ENCODE measurements around the gene AFAP1L2. TPM values are rescaled to one million over a fixed set of nuclear protein-coding genes. Genes with fewer than 3 reads are reported as not detected.

The AFAP1L2 gene
- total RNA-seq, 3 donors from 2014 or later: 6.7 to 23.4 (median 11.6) TPM

DNA sequence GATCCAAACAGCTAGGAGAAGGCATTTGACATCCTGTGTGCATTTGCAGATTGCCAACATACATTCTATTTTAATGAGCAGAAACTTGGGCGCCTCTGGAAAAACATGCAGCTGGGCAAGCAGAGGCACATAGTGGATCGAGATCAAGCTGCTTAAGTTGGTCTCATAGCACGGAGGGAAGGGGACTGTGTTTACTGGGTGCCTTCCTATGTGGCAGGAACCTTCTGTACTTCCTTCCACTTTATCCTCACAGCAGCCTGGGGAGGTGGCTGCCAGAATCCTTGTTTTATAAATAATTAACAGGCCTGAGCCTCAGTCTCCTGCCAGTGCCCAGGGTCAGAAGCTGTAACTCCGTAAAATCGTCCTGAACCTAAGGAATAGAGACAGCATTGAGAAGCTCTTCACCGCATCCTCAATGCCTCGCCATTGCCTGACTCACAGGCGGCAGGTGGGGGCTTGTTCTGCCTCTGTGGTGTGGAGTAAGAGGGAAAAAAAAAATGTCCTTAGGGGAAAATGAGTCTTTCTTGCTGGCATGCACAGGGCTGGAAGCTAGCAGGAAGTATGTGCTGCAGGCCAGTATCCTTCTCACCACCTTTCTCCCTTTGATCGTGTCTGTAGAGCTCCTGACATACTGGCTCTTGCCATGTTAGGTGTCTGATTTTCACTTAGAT, 159.0 kb downstream of the AFAP1L2 start:
- intact Hi-C loops (cut with DNase I, micrococcal nuclease): no loop called here
- H3K4me1 ChIP-seq (ENCODE audit: low read depth): peaks cover 12% of the 10 kb centered on the region
- H3K4me3 ChIP-seq: no peak overlapping the region
- DNase-seq: no peak
- TF ChIP-seq, protein P1, sequence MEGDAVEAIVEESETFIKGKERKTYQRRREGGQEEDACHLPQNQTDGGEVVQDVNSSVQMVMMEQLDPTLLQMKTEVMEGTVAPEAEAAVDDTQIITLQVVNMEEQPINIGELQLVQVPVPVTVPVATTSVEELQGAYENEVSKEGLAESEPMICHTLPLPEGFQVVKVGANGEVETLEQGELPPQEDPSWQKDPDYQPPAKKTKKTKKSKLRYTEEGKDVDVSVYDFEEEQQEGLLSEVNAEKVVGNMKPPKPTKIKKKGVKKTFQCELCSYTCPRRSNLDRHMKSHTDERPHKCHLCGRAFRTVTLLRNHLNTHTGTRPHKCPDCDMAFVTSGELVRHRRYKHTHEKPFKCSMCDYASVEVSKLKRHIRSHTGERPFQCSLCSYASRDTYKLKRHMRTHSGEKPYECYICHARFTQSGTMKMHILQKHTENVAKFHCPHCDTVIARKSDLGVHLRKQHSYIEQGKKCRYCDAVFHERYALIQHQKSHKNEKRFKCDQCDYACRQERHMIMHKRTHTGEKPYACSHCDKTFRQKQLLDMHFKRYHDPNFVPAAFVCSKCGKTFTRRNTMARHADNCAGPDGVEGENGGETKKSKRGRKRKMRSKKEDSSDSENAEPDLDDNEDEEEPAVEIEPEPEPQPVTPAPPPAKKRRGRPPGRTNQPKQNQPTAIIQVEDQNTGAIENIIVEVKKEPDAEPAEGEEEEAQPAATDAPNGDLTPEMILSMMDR (IDR thresholded peaks at IDR 0.05): no peak
- peak; percentile 60 for ATAC-seq
- H3K9me3 ChIP-seq: no peaks in the 10 kb centered on the region
- no peaks in the 10 kb centered on the region for H3K36me3 ChIP-seq (ENCODE audit: low read depth)

Other genes starting within 250 kb of the AFAP1L2 start
- 10 to 100 TPM; 36.4 to 54.8 (median 53.6) TPM for gene CCDC186, start 230.3 kb downstream of the AFAP1L2 start, total RNA-seq
- gene TDRD1, start 225.1 kb downstream of the AFAP1L2 start, total RNA-seq: 1 to 10 TPM in 1 of 3 donors, under 1 TPM in 2; 0.06 to 1.7 (median 0.09) TPM
- gene VWA2, start 165.2 kb downstream of the AFAP1L2 start, total RNA-seq: 1 to 10 TPM in 2 of 3 donors, under 1 TPM in 1; 0.47 to 3.2 (median 1.9) TPM